Loucy (cell line): ENCODE measurements around the gene MED10.

Experiments
- H2AFZ ChIP-seq: fragments of 200-600 bp; sonication (generic); 2 replicates; pipeline ENCODE4 v1.6.0; 2016; ENCODE audit warnings: antibody characterized with exemption, mild to moderate bottlenecking, low read length, moderate library complexity
- H3F3A ChIP-seq: fragments of 200-600 bp; 2 replicates; pipeline ENCODE4 v1.6.0; 2016; ENCODE audit warnings: antibody characterized with exemption, low read depth, mild to moderate bottlenecking
- H3K27me3 ChIP-seq: fragments of 200-600 bp; sonication (generic); 2 replicates; pipeline ENCODE4 v1.6.1; 2014; ENCODE audit warnings: low read length, mild to moderate bottlenecking; ENCODE audit not compliant: insufficient read depth, poor library complexity, severe bottlenecking
- H3K36me3 ChIP-seq: fragments of 200-600 bp; sonication (generic); 2 replicates; pipeline ENCODE4 v1.6.1; 2016; ENCODE audit warnings: low read length; ENCODE audit not compliant: insufficient read depth
- H3K4me1 ChIP-seq: fragments of 200-600 bp; sonication (generic); 2 replicates; pipeline ENCODE4 v1.5.1; 2014; ENCODE audit warnings: low read length, mild to moderate bottlenecking; ENCODE audit not compliant: insufficient read depth, poor library complexity, severe bottlenecking
- H3K4me2 ChIP-seq: fragments of 200-600 bp; sonication (generic); 2 replicates; pipeline ENCODE4 v1.6.0; 2014; ENCODE audit warnings: antibody characterized with exemption, low read length, low read depth, mild to moderate bottlenecking; ENCODE audit not compliant: poor library complexity, severe bottlenecking
- H3K4me3 ChIP-seq: fragments of 200-600 bp; sonication (generic); 2 replicates; pipeline ENCODE4 v1.5.1; 2014; ENCODE audit warnings: low read length, mild to moderate bottlenecking, mixed read lengths; ENCODE audit not compliant: poor library complexity, severe bottlenecking
- H3K79me2 ChIP-seq: fragments of 200-600 bp; sonication (generic); 2 replicates; pipeline ENCODE4 v1.6.1; 2014; ENCODE audit warnings: low read length; ENCODE audit not compliant: insufficient read depth
- H3K9ac ChIP-seq: fragments of 200-600 bp; sonication (generic); 2 replicates; pipeline ENCODE4 v1.6.0; 2014; ENCODE audit warnings: mild to moderate bottlenecking, low read depth, low read length, moderate library complexity; ENCODE audit not compliant: poor library complexity, severe bottlenecking
- H3K9me2 ChIP-seq: fragments of 200-600 bp; sonication (generic); replicated peaks from 2 replicates; pipeline ENCODE4 v1.6.1; 2016; ENCODE audit warnings: low read depth, low read length, mixed read lengths
- H3K9me3 ChIP-seq: fragments of 200-600 bp; sonication (generic); 2 replicates; pipeline ENCODE4 v1.6.1; 2014; ENCODE audit warnings: mild to moderate bottlenecking, antibody characterized with exemption, low read length, low read depth; ENCODE audit not compliant: insufficient read depth
- H4K20me1 ChIP-seq: fragments of 200-600 bp; sonication (generic); 2 replicates; pipeline ENCODE4 v1.6.0; 2014; ENCODE audit warnings: antibody characterized with exemption, low read length, mild to moderate bottlenecking; ENCODE audit not compliant: insufficient read depth, poor library complexity, severe bottlenecking
- CTCF ChIP-seq: fragments of 200-600 bp; sonication (generic); conservative IDR thresholded peaks from 2 replicates; pipeline ENCODE4 v1.5.1; 2014; ENCODE audit warnings: mild to moderate bottlenecking, antibody characterized with exemption, low read length
- EZH2phosphoT487 ChIP-seq: fragments of 200-600 bp; IDR thresholded peaks from 2 replicates; pipeline ENCODE4 v1.6.1; 2018; ENCODE audit warnings: antibody characterized with exemption, mild to moderate bottlenecking, moderate library complexity, borderline replicate concordance

Gene MED10

GRCh38 chr5:6326776-6327175 is 51.6 kb downstream of the MED10 start:
- H3K9me3 ChIP-seq: no peaks in the 10 kb centered on the region
- TF ChIP-seq EZH2phosphoT487 (no peak), CTCF (no peak)

GRCh38 chr5:6322163-6322713 is 56.1 kb downstream of the MED10 start:
- Histone ChIP-seq H3K4me3 (no peak overlapping the region), H3K79me2 (no peaks in the 10 kb centered on the region), H3K36me3 (no peaks in the 10 kb centered on the region), H3F3A (no peaks in the 10 kb centered on the region), H2AFZ (no peak overlapping the region), H3K27me3 (no peaks in the 10 kb centered on the region), H3K9me2 (no peaks in the 10 kb centered on the region), H3K4me1 (no peaks in the 10 kb centered on the region), H3K4me2 (no peak overlapping the region), H4K20me1 (no peaks in the 10 kb centered on the region), H3K9ac (no peak overlapping the region), H3K9me3 (no peaks in the 10 kb centered on the region)
- TF ChIP-seq EZH2phosphoT487: no peak
- TF ChIP-seq CTCF: no peak

More at GRCh38 chr5:6326776-6327175, 51.6 kb downstream of the MED10 start:
- Histone ChIP-seq H4K20me1 (no peaks in the 10 kb centered on the region), H3K4me1 (no peaks in the 10 kb centered on the region), H3K4me2 (no peak overlapping the region), H3K4me3 (no peak overlapping the region), H3F3A (no peaks in the 10 kb centered on the region), H3K36me3 (no peaks in the 10 kb centered on the region), H2AFZ (no peak overlapping the region), H3K9me2 (no peaks in the 10 kb centered on the region), H3K9ac (no peak overlapping the region), H3K27me3 (no peaks in the 10 kb centered on the region), H3K79me2 (no peaks in the 10 kb centered on the region)
